Endodermal cell (in vitro differentiated cells): ENCODE results near the gene UCKL1. TPM values are rescaled to one million over a fixed set of nuclear protein-coding genes. Genes with fewer than 3 reads are reported as not detected.

Source experiments
- DNase-seq: peaks from one replicate; pipeline ENCODE4 v3.0.0-alpha.2; 2017
- H3K27ac ChIP-seq: 2 replicates; pipeline ENCODE4 v1.5.1; 2013; ENCODE audit warnings: mild to moderate bottlenecking, low read depth, low read length, moderate library complexity
- H3K27me3 ChIP-seq: 2 replicates; pipeline ENCODE4 v1.6.1; 2013; ENCODE audit warnings: mild to moderate bottlenecking, low read length, moderate library complexity; ENCODE audit not compliant: insufficient read depth, control insufficient read depth, poor library complexity, severe bottlenecking
- H3K36me3 ChIP-seq: 2 replicates; pipeline ENCODE4 v1.7.0; 2013; ENCODE audit warnings: mild to moderate bottlenecking, low read length, moderate library complexity; ENCODE audit not compliant: control insufficient read depth, insufficient read depth
- H3K4me1 ChIP-seq: one replicate; pipeline ENCODE4 v1.7.0; 2013; ENCODE audit warnings: low read length; ENCODE audit not compliant: control insufficient read depth, insufficient read depth
- H3K4me3 ChIP-seq: 2 replicates; pipeline ENCODE4 v1.5.1; 2013; ENCODE audit warnings: mild to moderate bottlenecking, low read length, moderate library complexity
- H3K9ac ChIP-seq: 2 replicates; pipeline ENCODE4 v1.6.1; 2013; ENCODE audit warnings: mild to moderate bottlenecking, low read length, moderate library complexity; ENCODE audit not compliant: poor library complexity, severe bottlenecking; ENCODE audit errors: extremely low read depth
- H3K9me3 ChIP-seq: 2 replicates; pipeline ENCODE4 v1.6.1; 2013; ENCODE audit warnings: mild to moderate bottlenecking, low read length, moderate library complexity; ENCODE audit not compliant: control insufficient read depth
- H3K27ac Mint-ChIP-seq: 2 replicates; pipeline ENCODE4 v1.8.0; 2020; ENCODE audit warnings: mixed read lengths
- H3K27me3 Mint-ChIP-seq: 2 replicates; pipeline ENCODE4 v1.8.0; 2021; ENCODE audit warnings: mild to moderate bottlenecking, mixed read lengths; ENCODE audit not compliant: insufficient read depth
- H3K36me3 Mint-ChIP-seq: 2 replicates; pipeline ENCODE4 v1.8.0; 2020; ENCODE audit warnings: low read depth, mixed read lengths
- H3K4me1 Mint-ChIP-seq: 2 replicates; pipeline ENCODE4 v1.8.0; 2020; ENCODE audit warnings: mixed read lengths
- H3K4me3 Mint-ChIP-seq: 2 replicates; pipeline ENCODE4 v1.8.0; 2020; ENCODE audit warnings: mild to moderate bottlenecking, moderate library complexity, mixed read lengths
- H3K9me3 Mint-ChIP-seq: 2 replicates; pipeline ENCODE4 v1.8.0; 2020; ENCODE audit warnings: mild to moderate bottlenecking, mixed read lengths
- CTCF ChIP-seq: fragments of 200-600 bp; sonication (generic); conservative IDR thresholded peaks from 2 replicates; pipeline ENCODE4 v1.5.0; 2021; ENCODE audit warnings: antibody characterized with exemption, mild to moderate bottlenecking
- WGBS, 2 experiments: methylation state at CpG; one replicate each; pipeline versions ENCODE4 v1.1.5 to v1.1.7; 2013; ENCODE audit warnings: missing lambda C conversion rate in 2 of 2, mixed read lengths in 1 of 2; ENCODE audit not compliant: insufficient coverage in 1 of 2, insufficient read length in 1 of 2; 5-methylcytosine and 5-hydroxymethylcytosine counted together
- total RNA-seq, 2 donors: library from RNA; stranded (reverse); fragmentation: NEBNext Ultra II Directional in 1 of 2; extraction: Animal tissue kit (Norgen Biotek cat#: 25700) in 1 of 2; gene quantifications; 2 replicates in 1 of 2; 3 replicates in 1 of 2; pipeline ENCODE4 v1.2.1, GENCODE V29; 2021

Gene UCKL1
- total RNA-seq, 2 donors from 2014 or later = 36.5 to 47.8 TPM

DNA sequence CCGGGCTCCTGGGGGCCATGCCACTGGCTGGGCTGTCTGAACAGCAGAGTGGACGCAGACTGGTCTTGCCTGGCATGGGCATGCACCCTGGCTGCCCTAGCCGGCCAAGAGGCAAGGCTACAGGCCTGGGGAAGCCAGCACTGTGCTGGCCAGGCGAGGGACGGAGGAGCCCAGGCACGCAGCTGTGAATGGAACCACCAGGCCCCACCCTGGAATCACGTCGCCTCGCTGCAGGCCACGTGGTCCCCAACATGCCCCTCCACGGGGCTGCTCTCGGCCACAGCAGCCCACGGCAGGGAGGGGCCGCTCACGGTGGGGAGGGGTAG, 4.0 kb downstream of the UCKL1 start:
- 83 to 94% methylated on average over 8 to 15 of the region's 15 CpGs for WGBS, 2 experiments
- no peak overlapping the region for H3K4me3 ChIP-seq
- no peak overlapping the region for H3K4me3 Mint-ChIP-seq
- peaks cover 3% of the 10 kb centered on the region for H3K9me3 Mint-ChIP-seq
- no peak for DNase-seq
- H3K27me3 ChIP-seq = no peaks in the 10 kb centered on the region
- no peak for TF ChIP-seq CTCF
- no peak overlapping the region for H3K27ac Mint-ChIP-seq
- H3K9ac ChIP-seq = no peak overlapping the region
- H3K4me1 Mint-ChIP-seq = peaks cover 24% of the 10 kb centered on the region
- peaks cover 7% of the 10 kb centered on the region for H3K4me1 ChIP-seq
- peaks cover 6% of the 10 kb centered on the region for H3K36me3 Mint-ChIP-seq
- no peaks in the 10 kb centered on the region for H3K27me3 Mint-ChIP-seq
- no peaks in the 10 kb centered on the region for H3K9me3 ChIP-seq
- no peaks in the 10 kb centered on the region for H3K36me3 ChIP-seq
- H3K27ac ChIP-seq = no peak overlapping the region

DNA sequence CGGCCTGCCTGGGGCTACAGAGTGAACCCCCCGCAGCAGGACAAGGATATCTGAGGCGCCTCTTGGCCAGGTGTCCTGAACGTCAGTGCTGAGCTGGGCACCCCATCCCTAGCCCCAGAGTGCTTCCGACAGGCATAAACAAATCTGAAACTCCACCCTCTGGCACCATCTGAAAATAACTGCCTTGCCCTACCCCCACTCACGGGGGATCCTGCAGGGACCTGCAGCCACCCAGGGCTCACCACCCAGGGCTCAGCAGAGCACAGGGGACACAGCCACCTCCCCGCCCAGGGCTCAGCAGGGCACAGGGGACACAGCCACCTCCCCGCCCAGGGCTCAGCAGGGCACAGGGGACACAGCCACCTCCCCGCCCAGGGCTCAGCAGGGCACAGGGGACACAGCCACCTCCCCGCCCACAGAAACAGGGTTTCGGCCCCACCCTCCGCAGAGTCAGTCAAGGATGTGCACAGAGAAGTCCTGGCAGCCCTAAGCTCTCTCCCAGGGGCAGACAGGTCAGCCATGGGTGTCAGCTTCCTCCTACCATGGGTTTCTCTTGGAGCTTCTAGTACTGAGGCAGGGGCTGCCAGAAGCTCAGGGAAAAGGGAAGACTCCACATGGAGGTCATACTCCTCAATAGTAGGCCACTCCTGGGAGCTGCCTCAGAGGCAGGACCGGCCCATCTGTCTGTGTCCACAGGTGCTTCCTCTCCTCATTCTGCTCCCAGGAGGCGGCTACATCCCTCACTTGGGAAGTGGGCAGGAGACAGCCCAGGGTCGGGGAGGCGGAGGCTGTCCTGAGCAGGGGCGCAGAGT, 4.6 kb downstream of the UCKL1 start:
- DNase-seq = no peak
- peaks cover 6% of the 10 kb centered on the region for H3K36me3 Mint-ChIP-seq
- H3K9ac ChIP-seq = no peak overlapping the region
- peaks cover 3% of the 10 kb centered on the region for H3K9me3 Mint-ChIP-seq
- H3K4me1 Mint-ChIP-seq = peaks cover 24% of the 10 kb centered on the region
- TF ChIP-seq CTCF = no peak
- H3K27me3 ChIP-seq = no peaks in the 10 kb centered on the region
- no peak overlapping the region for H3K4me3 Mint-ChIP-seq
- no peak overlapping the region for H3K27ac Mint-ChIP-seq
- WGBS, 2 experiments = 91 to 95% methylated on average over 8 to 17 of the region's 17 CpGs
- H3K36me3 ChIP-seq = no peaks in the 10 kb centered on the region
- peaks cover 7% of the 10 kb centered on the region for H3K4me1 ChIP-seq
- no peak overlapping the region for H3K27ac ChIP-seq
- H3K27me3 Mint-ChIP-seq = no peaks in the 10 kb centered on the region
- no peaks in the 10 kb centered on the region for H3K9me3 ChIP-seq
- H3K4me3 ChIP-seq = no peak overlapping the region

GRCh38 chr20:63950701-63951397, 5.4 kb downstream of the UCKL1 start:
- TF ChIP-seq CTCF = no peak
- Histone ChIP-seq H3K9me3 (no peaks in the 10 kb centered on the region), H3K4me1 (peaks cover 7% of the 10 kb centered on the region), H3K4me3 (no peak overlapping the region), H3K27ac (no peak overlapping the region), H3K36me3 (peaks cover under 1% of the 10 kb centered on the region), H3K9ac (no peak overlapping the region), H3K27me3 (no peaks in the 10 kb centered on the region)
- Mint-ChIP-seq H3K27ac (no peak overlapping the region), H3K4me3 (no peak overlapping the region), H3K9me3 (peaks cover 3% of the 10 kb centered on the region), H3K27me3 (no peaks in the 10 kb centered on the region), H3K4me1 (peaks cover 24% of the 10 kb centered on the region), H3K36me3 (peaks cover 6% of the 10 kb centered on the region)
- no peak for DNase-seq
- 92 to 93% methylated on average over 10 to 20 of the region's 20 CpGs for WGBS, 2 experiments
